ENCODE results near the gene SARS1. TPM values are rescaled to one million over a fixed set of nuclear protein-coding genes. Genes with fewer than 3 reads are reported as not detected.

SARS1 gene
- total and polyA plus RNA-seq, 2 of the 13 experiments (the other 11 are each of a cell fraction or from before 2014, with no cell fraction given) = 103 to 134 TPM

DNA sequence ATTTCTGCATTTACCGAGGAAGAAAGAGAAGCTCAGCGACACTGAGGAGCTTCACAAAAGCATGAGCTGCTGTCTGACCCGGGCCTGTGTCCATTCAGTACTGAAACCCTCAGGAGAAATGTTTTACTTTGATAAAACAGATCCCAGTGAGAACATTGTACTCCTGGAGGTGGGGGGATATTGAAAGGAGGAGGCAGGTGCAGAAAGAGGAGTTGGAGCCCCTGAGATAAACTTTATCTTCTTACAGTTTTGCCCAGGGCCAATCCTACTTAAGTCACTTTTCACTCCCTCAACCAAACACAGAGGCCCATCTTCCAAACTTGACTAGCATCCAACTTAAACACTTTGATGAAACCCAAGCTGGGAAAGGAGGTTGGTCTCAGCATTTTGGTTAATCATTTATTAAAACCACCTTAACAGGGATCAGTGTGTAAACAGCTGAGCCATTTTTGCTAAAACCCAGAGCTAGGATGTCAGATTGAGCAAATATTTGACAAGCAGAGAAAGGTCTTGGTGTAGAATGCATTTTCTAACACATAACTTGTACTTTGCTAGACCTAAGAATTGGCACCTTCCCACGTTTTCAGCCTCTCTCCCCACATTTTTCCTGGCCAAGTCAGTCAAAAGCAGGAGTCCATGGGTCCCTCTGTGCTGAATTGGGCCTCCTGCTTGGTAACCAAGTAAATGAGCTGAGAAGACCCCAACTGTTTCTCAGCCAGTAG is 32.5 kb upstream of the SARS1 start (continued):
- TF ChIP-seq, protein P1, sequence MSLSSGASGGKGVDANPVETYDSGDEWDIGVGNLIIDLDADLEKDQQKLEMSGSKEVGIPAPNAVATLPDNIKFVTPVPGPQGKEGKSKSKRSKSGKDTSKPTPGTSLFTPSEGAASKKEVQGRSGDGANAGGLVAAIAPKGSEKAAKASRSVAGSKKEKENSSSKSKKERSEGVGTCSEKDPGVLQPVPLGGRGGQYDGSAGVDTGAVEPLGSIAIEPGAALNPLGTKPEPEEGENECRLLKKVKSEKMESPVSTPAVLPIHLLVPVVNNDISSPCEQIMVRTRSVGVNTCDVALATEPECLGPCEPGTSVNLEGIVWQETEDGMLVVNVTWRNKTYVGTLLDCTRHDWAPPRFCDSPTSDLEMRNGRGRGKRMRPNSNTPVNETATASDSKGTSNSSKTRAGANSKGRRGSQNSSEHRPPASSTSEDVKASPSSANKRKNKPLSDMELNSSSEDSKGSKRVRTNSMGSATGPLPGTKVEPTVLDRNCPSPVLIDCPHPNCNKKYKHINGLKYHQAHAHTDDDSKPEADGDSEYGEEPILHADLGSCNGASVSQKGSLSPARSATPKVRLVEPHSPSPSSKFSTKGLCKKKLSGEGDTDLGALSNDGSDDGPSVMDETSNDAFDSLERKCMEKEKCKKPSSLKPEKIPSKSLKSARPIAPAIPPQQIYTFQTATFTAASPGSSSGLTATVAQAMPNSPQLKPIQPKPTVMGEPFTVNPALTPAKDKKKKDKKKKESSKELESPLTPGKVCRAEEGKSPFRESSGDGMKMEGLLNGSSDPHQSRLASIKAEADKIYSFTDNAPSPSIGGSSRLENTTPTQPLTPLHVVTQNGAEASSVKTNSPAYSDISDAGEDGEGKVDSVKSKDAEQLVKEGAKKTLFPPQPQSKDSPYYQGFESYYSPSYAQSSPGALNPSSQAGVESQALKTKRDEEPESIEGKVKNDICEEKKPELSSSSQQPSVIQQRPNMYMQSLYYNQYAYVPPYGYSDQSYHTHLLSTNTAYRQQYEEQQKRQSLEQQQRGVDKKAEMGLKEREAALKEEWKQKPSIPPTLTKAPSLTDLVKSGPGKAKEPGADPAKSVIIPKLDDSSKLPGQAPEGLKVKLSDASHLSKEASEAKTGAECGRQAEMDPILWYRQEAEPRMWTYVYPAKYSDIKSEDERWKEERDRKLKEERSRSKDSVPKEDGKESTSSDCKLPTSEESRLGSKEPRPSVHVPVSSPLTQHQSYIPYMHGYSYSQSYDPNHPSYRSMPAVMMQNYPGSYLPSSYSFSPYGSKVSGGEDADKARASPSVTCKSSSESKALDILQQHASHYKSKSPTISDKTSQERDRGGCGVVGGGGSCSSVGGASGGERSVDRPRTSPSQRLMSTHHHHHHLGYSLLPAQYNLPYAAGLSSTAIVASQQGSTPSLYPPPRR (CRISPR knock-in tag; IDR thresholded peaks at IDR 0.05; ENCODE audit: borderline replicate concordance) = peak; percentile 88
- TF ChIP-seq HDAC2 (CRISPR knock-in tag; IDR thresholded peaks at IDR 0.05) (peak; percentile 77), GTF3A (CRISPR knock-in tag; conservative IDR thresholded peaks at IDR 0.05) (no peak), GATAD1 (CRISPR knock-in tag; IDR thresholded peaks at IDR 0.05) (0 out of 2 replicates have a peak, but pooled peaks have one; percentile 28), ZNF275 (CRISPR knock-in tag; IDR thresholded peaks at IDR 0.05; ENCODE audit: borderline replicate concordance) (no peak), THAP9 (CRISPR knock-in tag; IDR thresholded peaks at IDR 0.05; ENCODE audit: borderline replicate concordance) (no peak), FOXO1 (CRISPR knock-in tag; IDR thresholded peaks at IDR 0.05) (peak; percentile 73), FOXA3 (CRISPR knock-in tag; IDR thresholded peaks at IDR 0.05) (peak; percentile 97), RNF2 (conservative IDR thresholded peaks at IDR 0.05; ENCODE audit: low read depth) (0 out of 2 replicates have a peak, but pooled peaks have one; percentile 42), MEF2D (CRISPR knock-in tag; IDR thresholded peaks at IDR 0.05) (peak; percentile 67; the same call in 1 of the 2 replicates), HNF1A (IDR thresholded peaks at IDR 0.05; ENCODE audit: low read depth) (peak; percentile 99), HNF1A (CRISPR knock-in tag; IDR thresholded peaks at IDR 0.05; ENCODE audit: borderline replicate concordance) (peak; percentile 99), GATAD2A (CRISPR knock-in tag; IDR thresholded peaks at IDR 0.05) (peak; percentile 80)
- TF ChIP-seq, protein P2, sequence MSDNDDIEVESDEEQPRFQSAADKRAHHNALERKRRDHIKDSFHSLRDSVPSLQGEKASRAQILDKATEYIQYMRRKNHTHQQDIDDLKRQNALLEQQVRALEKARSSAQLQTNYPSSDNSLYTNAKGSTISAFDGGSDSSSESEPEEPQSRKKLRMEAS (IDR thresholded peaks at IDR 0.05) = 0 out of 2 replicates have a peak, but pooled peaks have one; percentile 14
- TF ChIP-seq, protein P3, sequence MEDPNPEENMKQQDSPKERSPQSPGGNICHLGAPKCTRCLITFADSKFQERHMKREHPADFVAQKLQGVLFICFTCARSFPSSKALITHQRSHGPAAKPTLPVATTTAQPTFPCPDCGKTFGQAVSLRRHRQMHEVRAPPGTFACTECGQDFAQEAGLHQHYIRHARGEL (CRISPR knock-in tag; IDR thresholded peaks at IDR 0.05) = no peak

All from HepG2 (cell line).